B cell (primary cell): Measurements from ENCODE around the gene NADSYN1. TPM values are rescaled to one million over a fixed set of nuclear protein-coding genes. Genes with fewer than 3 reads are reported as not detected.

Experiments used
- ATAC-seq: fragments of 200-7000 bp; cut with Tn5 transposase; one replicate; pipeline ENCODE4 v1.10.0; 2021; ENCODE audit warnings: low read depth, mild to moderate bottlenecking, moderate number of reproducible peaks, moderate library complexity
- CTCF ChIA-PET: fragments of 350-600 bp; sonication (Branson Sonifier 250); formaldehyde crosslinking; loops from one replicate; lab custom pipeline; 2021; ENCODE audit warnings: antibody characterized with exemption, inconsistent platforms; lab: Charles Lee
- POLR2A ChIA-PET: fragments of 350-600 bp; sonication (Branson Sonifier 250); formaldehyde crosslinking; loops from one replicate; lab custom pipeline; 2021; ENCODE audit warnings: antibody characterized with exemption; lab: Charles Lee
- DNase-seq: peaks from one replicate; pipeline ENCODE4 v3.0.0; 2013
- H2AFZ ChIP-seq: 2 replicates; pipeline ENCODE4 v1.6.1; 2012; ENCODE audit warnings: mild to moderate bottlenecking, low read depth, low read length; ENCODE audit not compliant: insufficient read depth, poor library complexity, severe bottlenecking
- H3K27ac ChIP-seq, 2 donors: 1 replicate in 1 of 2; 2 replicates in 1 of 2; pipeline ENCODE4 v1.5.1; 2012 to 2013; ENCODE audit warnings: low read length in 2 of 2, mild to moderate bottlenecking in 2 of 2, moderate library complexity in 1 of 2
- H3K27me3 ChIP-seq, 4 experiments: fragments of 200-600 bp in 1 of 4; sonication (generic) in 1 of 4; replicated peaks in 1 of 4; 1 replicate in 2 of 4; 2 replicates in 2 of 4; pipeline versions ENCODE4 v1.6.1 to v1.7.0; 2013 to 2016; ENCODE audit warnings: low read length in 3 of 4, mild to moderate bottlenecking in 2 of 4, mixed read lengths in 1 of 4, moderate library complexity in 1 of 4; ENCODE audit not compliant: insufficient read depth in 4 of 4, control insufficient read depth in 3 of 4; ENCODE audit errors: control extremely low read depth in 1 of 4
- H3K36me3 ChIP-seq, 2 experiments: replicated peaks in 1 of 2; 1 replicate in 1 of 2; 2 replicates in 1 of 2; pipeline versions ENCODE4 v1.6.1 to v1.7.1; 2013; ENCODE audit warnings: low read length in 1 of 2; ENCODE audit not compliant: insufficient read depth in 2 of 2, control insufficient read depth in 1 of 2; ENCODE audit errors: control extremely low read depth in 1 of 2, extremely low read depth in 1 of 2
- H3K4me1 ChIP-seq, 2 donors: fragments of 200-600 bp in 1 of 2; sonication (generic) in 1 of 2; 1 replicate in 1 of 2; 2 replicates in 1 of 2; pipeline versions ENCODE4 v1.5.1 to v1.6.1; 2013 to 2017; ENCODE audit warnings: low read length in 2 of 2; ENCODE audit not compliant: control insufficient read depth in 2 of 2, insufficient read depth in 2 of 2
- H3K4me2 ChIP-seq: replicated peaks from 2 replicates; pipeline ENCODE3; 2012; ENCODE audit warnings: mild to moderate bottlenecking, low read depth, low read length; ENCODE audit not compliant: poor library complexity, severe bottlenecking
- H3K4me3 ChIP-seq, 5 experiments: fragments of 200-600 bp in 1 of 5; sonication (generic) in 1 of 5; 1 replicate in 3 of 5; 2 replicates in 2 of 5; pipeline versions ENCODE4 v1.5.1 to v1.7.0; 2011 to 2016; ENCODE audit warnings: low read length in 4 of 5, mild to moderate bottlenecking in 4 of 5, low read depth in 2 of 5, control low read depth in 1 of 5, moderate library complexity in 1 of 5; ENCODE audit not compliant: insufficient read depth in 1 of 5; ENCODE audit errors: control extremely low read depth in 1 of 5, extremely low read depth in 1 of 5
- H3K79me2 ChIP-seq: fragments of 200-600 bp; sonication (generic); one replicate; pipeline ENCODE4 v1.6.0; 2016; ENCODE audit warnings: low read length; ENCODE audit not compliant: control insufficient read depth, insufficient read depth
- H3K9ac ChIP-seq: fragments of 200-600 bp; sonication (generic); 2 replicates; pipeline ENCODE4 v1.6.1; 2017; ENCODE audit warnings: mild to moderate bottlenecking, low read length, moderate library complexity
- H3K9me3 ChIP-seq, 3 donors: one replicate each; pipeline versions ENCODE4 v1.6.1 to v1.7.1; 2013; ENCODE audit warnings: low read length in 2 of 3; ENCODE audit not compliant: control insufficient read depth in 2 of 3, insufficient read depth in 1 of 3; ENCODE audit errors: control extremely low read depth in 1 of 3
- H4K20me1 ChIP-seq: 2 replicates; pipeline ENCODE4 v1.6.0; 2012; ENCODE audit warnings: mild to moderate bottlenecking, low read length; ENCODE audit not compliant: insufficient read depth, control insufficient read depth, poor library complexity, severe bottlenecking
- H3K27ac Mint-ChIP-seq: one replicate; pipeline ENCODE4 v1.8.0; 2021; ENCODE audit warnings: mixed read lengths
- H3K27me3 Mint-ChIP-seq: one replicate; pipeline ENCODE4 v1.8.0; 2021; ENCODE audit warnings: mixed read lengths
- H3K4me1 Mint-ChIP-seq: one replicate; pipeline ENCODE4 v1.8.0; 2021; ENCODE audit warnings: mixed read lengths
- H3K4me3 Mint-ChIP-seq: one replicate; pipeline ENCODE4 v1.8.0; 2021; ENCODE audit warnings: mixed read lengths
- H3K9me3 Mint-ChIP-seq: one replicate; pipeline ENCODE4 v1.8.0; 2022; ENCODE audit warnings: mixed read lengths; ENCODE audit not compliant: insufficient read depth
- CTCF ChIP-seq: fragments of 200-600 bp; IDR thresholded peaks from one replicate; pipeline ENCODE4 v1.8.0; 2022; ENCODE audit warnings: antibody characterized with exemption, mild to moderate bottlenecking
- EZH2 ChIP-seq: IDR thresholded peaks from 2 replicates; pipeline ENCODE4 v1.6.1; 2012; ENCODE audit warnings: borderline replicate concordance, low read depth, mild to moderate bottlenecking, moderate library complexity, low read length; ENCODE audit not compliant: insufficient read depth, poor library complexity, severe bottlenecking
- WGBS: methylation state at CpG from one replicate; pipeline ENCODE4 v1.1.5; 2013; ENCODE audit warnings: missing lambda C conversion rate; ENCODE audit not compliant: insufficient coverage; 5-methylcytosine and 5-hydroxymethylcytosine counted together
- intact Hi-C: fragments of 100-400 bp; cut with micrococcal nuclease; formaldehyde crosslinking; loops from one replicate; pipeline ENCODE4 v1.10.0; 2022
- polyA plus RNA-seq: library from polyadenylated mRNA; depleted of rRNA; stranded (reverse); fragments of >200 nt; gene quantifications from 2 replicates; pipeline ENCODE4 v1.2.3, GENCODE V29; 2012
- total RNA-seq, 2 donors: library from RNA; stranded (reverse); fragments of 120-200 nt in 1 of 2; gene quantifications; 1 replicate in 1 of 2; 2 replicates in 1 of 2; pipeline versions ENCODE4 v1.2.3 to v1.2.4, GENCODE V29; 2013 to 2022

The NADSYN1 gene
- total and polyA plus RNA-seq, 2 donors (not counting 1 experiment from before 2014, with no cell fraction given) = 153 to 222 TPM

- Histone ChIP-seq H3K27ac (no peak overlapping the region), H3K4me2 (no peak overlapping the region), H3K9me3 (peaks cover 0 to 3% (median 0%) of the 10 kb centered on the region in 3 donors), H3K79me2 (no peaks in the 10 kb centered on the region), H3K9ac (no peak overlapping the region), H3K27me3 (no peaks in the 10 kb centered on the region), H3K4me3 (no peak overlapping the region), H3K4me1 (no peaks in the 10 kb centered on the region), H3K36me3 (peaks cover 1 to 56% of the 10 kb centered on the region in 2 experiments), H2AFZ (no peak overlapping the region), H4K20me1 (no peaks in the 10 kb centered on the region)
- no peak overlapping the region for H3K4me3 Mint-ChIP-seq
- H3K27me3 Mint-ChIP-seq = no peaks in the 10 kb centered on the region
- CTCF ChIA-PET = no interaction called here
- TF ChIP-seq EZH2 = no peak
- H3K9me3 Mint-ChIP-seq = no peaks in the 10 kb centered on the region
- POLR2A ChIA-PET = no interaction called here
- no peak overlapping the region for H3K27ac Mint-ChIP-seq
- H3K4me1 Mint-ChIP-seq = no peaks in the 10 kb centered on the region
- no peak for ATAC-seq
- no peak for DNase-seq
- WGBS = 88% methylated on average over 6 of the region's 6 CpGs
- intact Hi-C loops = no loop called here
Measured at GRCh38 chr11:71470946-71471345, 17.9 kb downstream of the NADSYN1 start.

- Histone ChIP-seq H3K27me3 (no peaks in the 10 kb centered on the region), H3K79me2 (no peaks in the 10 kb centered on the region), H3K4me2 (no peak overlapping the region), H3K9me3 (peaks cover 0 to 3% (median 0%) of the 10 kb centered on the region in 3 donors), H3K36me3 (peaks cover 1 to 49% of the 10 kb centered on the region in 2 experiments), H4K20me1 (no peaks in the 10 kb centered on the region), H2AFZ (no peak overlapping the region), H3K4me1 (no peaks in the 10 kb centered on the region), H3K4me3 (no peak overlapping the region), H3K9ac (no peak overlapping the region), H3K27ac (no peak overlapping the region)
- no peaks in the 10 kb centered on the region for H3K27me3 Mint-ChIP-seq
- DNase-seq (no peak), ATAC-seq (no peak)
- TF ChIP-seq EZH2 (no peak), CTCF (no peak)
- H3K4me3 Mint-ChIP-seq = no peak overlapping the region
- CTCF ChIA-PET = no interaction called here
- no peaks in the 10 kb centered on the region for H3K9me3 Mint-ChIP-seq
- H3K27ac Mint-ChIP-seq = no peak overlapping the region
- POLR2A ChIA-PET = no interaction called here
- intact Hi-C loops = no loop called here
- no peaks in the 10 kb centered on the region for H3K4me1 Mint-ChIP-seq
- WGBS = 89% methylated on average over 10 of the region's 10 CpGs
Measured at GRCh38 chr11:71472357-71472885, 19.4 kb downstream of the NADSYN1 start.
